ENCODE data around the gene KIAA1328. TPM values are rescaled to one million over a fixed set of nuclear protein-coding genes. Genes with fewer than 3 reads are reported as not detected.
A peak's percentile ranks its signal among the peaks of the same experiment; 100 is the strongest.

The KIAA1328 gene
- total and polyA plus RNA-seq, 7 donors: 1.3 to 4.4 (median 3.5) TPM

GRCh38 chr18:37251679-37252078, 422.8 kb downstream of the KIAA1328 start:
- ATAC-seq (no peak), DNase-seq (no peak)
- Histone ChIP-seq H3K4me3 (no peak overlapping the region), H3K27ac (no peak overlapping the region), H3K4me1 (no peaks in the 10 kb centered on the region), H3K9me3 (no peaks in the 10 kb centered on the region), H3K27me3 (ENCODE audit: insufficient read depth in 3 of 3, low read length in 2 of 3) (peaks cover 0 to 44% (median under 1%) of the 10 kb centered on the region in 3 donors), H3K36me3 (ENCODE audit: insufficient read depth in 1 of 2, low read depth in 1 of 2) (no peaks in the 10 kb centered on the region)
- TF ChIP-seq, protein P1, sequence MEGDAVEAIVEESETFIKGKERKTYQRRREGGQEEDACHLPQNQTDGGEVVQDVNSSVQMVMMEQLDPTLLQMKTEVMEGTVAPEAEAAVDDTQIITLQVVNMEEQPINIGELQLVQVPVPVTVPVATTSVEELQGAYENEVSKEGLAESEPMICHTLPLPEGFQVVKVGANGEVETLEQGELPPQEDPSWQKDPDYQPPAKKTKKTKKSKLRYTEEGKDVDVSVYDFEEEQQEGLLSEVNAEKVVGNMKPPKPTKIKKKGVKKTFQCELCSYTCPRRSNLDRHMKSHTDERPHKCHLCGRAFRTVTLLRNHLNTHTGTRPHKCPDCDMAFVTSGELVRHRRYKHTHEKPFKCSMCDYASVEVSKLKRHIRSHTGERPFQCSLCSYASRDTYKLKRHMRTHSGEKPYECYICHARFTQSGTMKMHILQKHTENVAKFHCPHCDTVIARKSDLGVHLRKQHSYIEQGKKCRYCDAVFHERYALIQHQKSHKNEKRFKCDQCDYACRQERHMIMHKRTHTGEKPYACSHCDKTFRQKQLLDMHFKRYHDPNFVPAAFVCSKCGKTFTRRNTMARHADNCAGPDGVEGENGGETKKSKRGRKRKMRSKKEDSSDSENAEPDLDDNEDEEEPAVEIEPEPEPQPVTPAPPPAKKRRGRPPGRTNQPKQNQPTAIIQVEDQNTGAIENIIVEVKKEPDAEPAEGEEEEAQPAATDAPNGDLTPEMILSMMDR (IDR thresholded peaks at IDR 0.05): no peak
- intact Hi-C loops (cut with DNase I): no loop called here
- 68 to 75% (median 70%) methylated on average over 3 of the region's 3 CpGs for WGBS, 3 donors

GRCh38 chr18:37252342-37252741, 423.4 kb downstream of the KIAA1328 start:
- no peak for DNase-seq
- TF ChIP-seq, protein P1 (IDR thresholded peaks at IDR 0.05): no peak
- intact Hi-C loops (cut with DNase I): no loop called here
- Histone ChIP-seq H3K36me3 (ENCODE audit: insufficient read depth in 1 of 2, low read depth in 1 of 2) (no peaks in the 10 kb centered on the region), H3K27me3 (ENCODE audit: insufficient read depth in 3 of 3, low read length in 2 of 3) (peaks cover 0 to 44% (median 2%) of the 10 kb centered on the region in 3 donors), H3K4me1 (no peaks in the 10 kb centered on the region), H3K4me3 (no peak overlapping the region), H3K9me3 (no peaks in the 10 kb centered on the region), H3K27ac (no peak overlapping the region)
- ATAC-seq: no peak
- 77 to 83% (median 82%) methylated on average over 3 of the region's 3 CpGs for WGBS, 3 donors

- peak overlapping the region; percentile 62 for H3K4me3 ChIP-seq
- WGBS, 3 donors: 60 to 70% (median 67%) methylated on average over 12 of the region's 12 CpGs
- H3K4me1 ChIP-seq: no peaks in the 10 kb centered on the region
- H3K9me3 ChIP-seq: no peaks in the 10 kb centered on the region
- TF ChIP-seq, protein P1 (IDR thresholded peaks at IDR 0.05): no peak
- H3K36me3 ChIP-seq (ENCODE audit: insufficient read depth in 1 of 2, low read depth in 1 of 2): no peaks in the 10 kb centered on the region
- ATAC-seq (no peak), DNase-seq (no peak)
- H3K27ac ChIP-seq: no peak overlapping the region
- H3K27me3 ChIP-seq (ENCODE audit: insufficient read depth in 3 of 3, low read length in 2 of 3): peaks cover 0 to 44% (median 4%) of the 10 kb centered on the region in 3 donors
- intact Hi-C loops (cut with DNase I): no loop called here
Observed at GRCh38 chr18:37252854-37253393, 424.0 kb downstream of the KIAA1328 start.

- no peaks in the 10 kb centered on the region for H3K9me3 ChIP-seq
- no peaks in the 10 kb centered on the region for H3K4me1 ChIP-seq
- 5 to 16% (median 13%) methylated on average over 20 to 83 of the region's 83 CpGs for WGBS, 3 donors
- H3K4me3 ChIP-seq: peak overlapping the region; percentile 62
- ATAC-seq: peak; percentile 33 to 70 (median 60)
- H3K27ac ChIP-seq: no peak overlapping the region
- TF ChIP-seq, protein P1 (IDR thresholded peaks at IDR 0.05): no peak
- DNase-seq: no peak
- H3K27me3 ChIP-seq (ENCODE audit: insufficient read depth in 3 of 3, low read length in 2 of 3): peaks cover 0 to 44% (median 7%) of the 10 kb centered on the region in 3 donors
- intact Hi-C loops (cut with DNase I): no loop called here
- no peaks in the 10 kb centered on the region for H3K36me3 ChIP-seq (ENCODE audit: insufficient read depth in 1 of 2, low read depth in 1 of 2)
Observed at GRCh38 chr18:37253394-37254235, 424.7 kb downstream of the KIAA1328 start.

Data from psoas muscle (tissue), 8 donors.